NCI-H1092 (cell line): Measurements from ENCODE around the gene ZFYVE9.
A peak's percentile ranks its signal among the peaks of the same experiment; 100 is the strongest.
"Not testable (repeated sequence)": the region's sequence is repeated elsewhere in the genome, so short reads cannot be mapped to it uniquely, and the experiment has no call there.

Experiments used
- DNase-seq: peaks from one replicate; lab custom pipeline; 2025; lab: John Stamatoyannopoulos, UW

ZFYVE9 gene, protein sequence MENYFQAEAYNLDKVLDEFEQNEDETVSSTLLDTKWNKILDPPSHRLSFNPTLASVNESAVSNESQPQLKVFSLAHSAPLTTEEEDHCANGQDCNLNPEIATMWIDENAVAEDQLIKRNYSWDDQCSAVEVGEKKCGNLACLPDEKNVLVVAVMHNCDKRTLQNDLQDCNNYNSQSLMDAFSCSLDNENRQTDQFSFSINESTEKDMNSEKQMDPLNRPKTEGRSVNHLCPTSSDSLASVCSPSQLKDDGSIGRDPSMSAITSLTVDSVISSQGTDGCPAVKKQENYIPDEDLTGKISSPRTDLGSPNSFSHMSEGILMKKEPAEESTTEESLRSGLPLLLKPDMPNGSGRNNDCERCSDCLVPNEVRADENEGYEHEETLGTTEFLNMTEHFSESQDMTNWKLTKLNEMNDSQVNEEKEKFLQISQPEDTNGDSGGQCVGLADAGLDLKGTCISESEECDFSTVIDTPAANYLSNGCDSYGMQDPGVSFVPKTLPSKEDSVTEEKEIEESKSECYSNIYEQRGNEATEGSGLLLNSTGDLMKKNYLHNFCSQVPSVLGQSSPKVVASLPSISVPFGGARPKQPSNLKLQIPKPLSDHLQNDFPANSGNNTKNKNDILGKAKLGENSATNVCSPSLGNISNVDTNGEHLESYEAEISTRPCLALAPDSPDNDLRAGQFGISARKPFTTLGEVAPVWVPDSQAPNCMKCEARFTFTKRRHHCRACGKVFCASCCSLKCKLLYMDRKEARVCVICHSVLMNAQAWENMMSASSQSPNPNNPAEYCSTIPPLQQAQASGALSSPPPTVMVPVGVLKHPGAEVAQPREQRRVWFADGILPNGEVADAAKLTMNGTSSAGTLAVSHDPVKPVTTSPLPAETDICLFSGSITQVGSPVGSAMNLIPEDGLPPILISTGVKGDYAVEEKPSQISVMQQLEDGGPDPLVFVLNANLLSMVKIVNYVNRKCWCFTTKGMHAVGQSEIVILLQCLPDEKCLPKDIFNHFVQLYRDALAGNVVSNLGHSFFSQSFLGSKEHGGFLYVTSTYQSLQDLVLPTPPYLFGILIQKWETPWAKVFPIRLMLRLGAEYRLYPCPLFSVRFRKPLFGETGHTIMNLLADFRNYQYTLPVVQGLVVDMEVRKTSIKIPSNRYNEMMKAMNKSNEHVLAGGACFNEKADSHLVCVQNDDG (N-terminal part only)

DNA sequence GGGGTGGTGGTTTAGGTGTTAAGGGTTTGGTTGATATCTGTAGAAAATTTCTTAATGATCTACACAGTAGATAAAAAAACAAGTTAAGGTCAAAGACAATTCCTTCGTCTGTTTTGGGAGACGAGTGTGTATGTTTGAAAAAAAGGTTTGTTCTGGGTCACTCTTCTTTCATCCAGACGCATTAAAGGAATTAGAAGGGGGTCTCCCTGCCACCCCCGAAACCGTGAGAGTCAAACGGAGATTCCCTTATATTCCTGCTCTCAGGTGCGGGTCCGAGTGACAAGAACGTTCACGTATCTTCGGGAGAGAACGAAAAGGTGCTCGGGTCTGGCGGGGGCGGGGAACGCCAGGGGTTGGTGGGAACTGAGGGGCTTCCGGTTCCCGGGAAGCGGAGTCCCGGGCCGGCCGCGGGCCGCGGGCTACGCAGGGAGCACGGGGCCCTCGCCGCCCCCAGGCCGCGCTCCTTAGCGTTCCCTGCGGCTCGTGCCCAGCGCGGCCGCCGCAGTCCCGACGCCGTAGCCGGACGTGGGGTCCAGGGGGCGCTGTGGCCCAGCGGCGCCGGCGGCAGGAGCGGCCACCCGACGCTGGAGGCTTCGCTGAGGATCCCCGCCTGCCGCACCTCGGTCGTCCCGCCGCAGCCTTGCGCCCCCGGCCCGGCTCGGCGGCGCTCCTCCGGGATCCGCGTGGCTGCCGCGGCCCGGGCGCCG is at the start of gene ZFYVE9:
Gene ZFYVE9 (plus strand): TSS at position 577 of the 707 bp plus-strand sequence. CDS start 91,118 bp downstream, outside the sequence.
- DNase-seq = peak; percentile 42

DNA sequence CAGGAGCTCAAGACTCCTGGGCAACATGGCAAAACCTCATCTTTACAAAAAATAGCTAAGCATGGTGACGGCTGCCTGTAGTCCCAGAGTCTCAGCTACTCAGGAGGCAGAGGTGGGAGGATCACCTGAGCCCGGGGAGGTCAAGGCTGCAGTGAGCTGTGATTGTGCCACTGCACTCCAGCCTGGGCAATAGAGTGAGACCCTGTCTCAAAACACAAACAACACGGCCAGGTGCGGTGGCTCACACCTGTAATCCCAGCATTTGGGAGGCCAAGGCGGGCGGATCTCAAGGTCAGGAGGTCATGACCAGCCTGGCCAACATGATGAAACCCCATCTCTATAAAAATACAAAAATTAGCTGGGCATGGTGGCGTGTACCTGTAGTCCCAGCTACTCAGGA is 47.6 kb upstream of the ZFYVE9 start:
- DNase-seq = not testable (repeated sequence)

DNA sequence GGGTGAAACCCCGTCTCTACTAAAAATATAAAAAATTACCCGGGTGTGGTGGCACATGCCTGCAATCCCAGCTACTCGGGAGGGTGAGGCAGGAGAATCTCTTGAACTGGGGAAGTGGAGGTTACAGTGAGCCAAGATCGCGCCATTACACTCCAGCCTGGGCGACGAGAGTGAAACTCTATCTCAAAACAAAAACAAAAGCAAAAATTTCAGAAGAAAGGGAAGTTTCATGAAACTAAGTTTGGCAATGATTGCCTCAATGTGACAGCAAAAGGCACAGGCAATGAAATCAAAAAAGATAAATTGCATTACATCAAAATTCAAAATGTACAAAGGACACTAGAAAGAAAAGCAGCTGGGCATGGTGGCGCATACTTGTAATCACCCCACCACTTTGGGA is 45.7 kb upstream of the ZFYVE9 start:
- no peak for DNase-seq

DNA sequence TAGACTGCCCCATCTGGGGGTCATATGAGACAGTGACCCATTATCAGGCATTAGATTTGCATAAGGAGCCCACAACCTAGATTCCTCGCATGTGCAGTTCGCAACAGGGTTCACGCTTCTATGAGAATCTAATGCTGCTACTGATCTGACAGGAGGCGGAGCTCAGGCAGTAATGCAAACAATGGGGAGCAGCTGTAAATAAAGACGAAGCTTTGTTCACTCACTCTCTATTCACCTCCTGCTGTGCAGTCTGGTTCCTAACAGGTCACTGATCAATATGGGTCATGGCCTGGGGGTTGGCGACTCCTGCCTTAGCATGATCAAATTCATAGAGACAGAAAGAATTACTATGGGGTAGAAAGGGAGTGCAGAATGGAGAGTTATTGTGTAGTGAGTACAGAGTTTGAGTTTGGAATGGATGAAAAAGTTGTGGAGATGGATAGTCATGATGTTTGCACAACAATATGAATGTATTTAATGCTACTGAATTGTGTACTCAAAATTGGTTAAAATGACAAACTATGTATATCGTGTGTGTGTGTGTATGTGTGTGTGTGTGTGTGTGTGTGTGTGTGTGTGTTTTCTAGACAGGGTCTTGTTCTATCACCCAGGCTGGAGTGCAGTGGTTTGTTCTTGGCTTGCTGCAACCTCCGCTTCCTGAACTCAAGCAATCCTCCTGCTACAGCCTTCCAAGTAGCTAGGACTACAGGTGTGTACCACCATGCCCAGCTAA is 43.6 kb upstream of the ZFYVE9 start:
- DNase-seq = no peak

DNA sequence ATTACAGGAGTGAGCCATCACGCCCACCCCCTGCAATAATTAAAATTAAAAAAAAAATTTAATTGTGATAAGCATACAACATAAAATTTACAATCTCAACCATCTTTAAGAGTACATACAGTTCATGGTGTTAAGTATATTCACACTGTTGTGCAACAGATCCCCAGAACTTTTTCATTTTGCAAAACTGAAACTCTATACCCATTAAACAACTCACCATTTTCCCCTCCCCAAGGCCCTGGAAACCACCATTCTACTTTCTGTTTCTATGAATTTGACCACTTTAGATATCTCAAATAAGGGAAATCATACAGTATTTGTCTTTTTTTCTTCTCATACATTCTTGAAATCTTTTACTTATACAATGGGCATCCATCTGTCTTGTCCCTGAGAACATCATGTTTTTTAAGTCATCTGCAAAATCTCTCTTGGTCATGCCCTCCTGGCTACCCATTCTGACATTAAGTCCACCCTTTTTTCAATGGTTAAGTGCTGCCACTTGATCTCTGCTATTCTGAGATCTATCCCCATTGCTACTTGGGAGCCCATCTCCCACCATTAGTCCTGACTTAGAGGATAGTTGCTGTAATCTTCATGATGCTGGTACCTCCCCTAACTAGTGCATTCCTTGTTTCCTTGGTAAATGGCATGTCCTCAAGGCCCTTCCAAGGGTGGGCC is 39.4 kb upstream of the ZFYVE9 start:
- DNase-seq = no peak

DNA sequence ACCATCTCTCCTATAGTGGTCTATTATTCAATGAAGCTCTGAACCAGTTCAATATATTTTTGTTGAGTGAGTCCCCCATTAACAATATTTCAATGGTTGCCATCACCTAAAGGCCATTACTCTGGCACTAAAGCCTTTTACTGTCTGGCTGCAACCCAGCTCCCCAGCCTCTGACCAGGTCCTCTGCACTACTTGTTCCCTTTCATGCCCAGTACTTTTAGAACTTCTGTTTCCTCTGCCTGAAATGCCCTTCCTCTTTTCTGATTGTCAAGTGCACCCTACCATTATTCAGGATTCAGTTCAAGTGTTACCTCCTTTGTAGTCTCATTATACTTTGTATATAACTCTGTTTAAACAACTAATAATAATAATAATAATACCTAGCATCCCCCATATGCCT is 30.4 kb upstream of the ZFYVE9 start:
- DNase-seq = no peak

DNA sequence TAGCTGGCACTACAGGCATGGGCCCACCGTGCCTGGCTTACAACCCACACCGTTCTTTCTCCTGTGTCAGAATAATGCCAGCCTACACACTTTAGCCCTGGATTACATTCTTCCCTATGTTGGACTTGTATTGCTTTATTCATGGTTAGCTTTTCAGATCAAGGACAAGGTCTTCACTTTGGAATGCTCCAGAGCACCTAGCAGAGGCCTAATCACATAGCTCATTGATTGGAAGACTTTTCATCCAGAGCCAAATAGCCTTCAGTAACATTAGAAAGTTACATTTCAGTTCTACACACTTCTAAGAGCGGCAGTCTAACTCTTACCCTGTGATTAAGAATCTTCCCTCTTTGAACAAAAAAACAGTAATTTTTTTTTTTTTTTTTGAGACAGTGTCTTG is 29.4 kb upstream of the ZFYVE9 start:
- no peak for DNase-seq

DNA sequence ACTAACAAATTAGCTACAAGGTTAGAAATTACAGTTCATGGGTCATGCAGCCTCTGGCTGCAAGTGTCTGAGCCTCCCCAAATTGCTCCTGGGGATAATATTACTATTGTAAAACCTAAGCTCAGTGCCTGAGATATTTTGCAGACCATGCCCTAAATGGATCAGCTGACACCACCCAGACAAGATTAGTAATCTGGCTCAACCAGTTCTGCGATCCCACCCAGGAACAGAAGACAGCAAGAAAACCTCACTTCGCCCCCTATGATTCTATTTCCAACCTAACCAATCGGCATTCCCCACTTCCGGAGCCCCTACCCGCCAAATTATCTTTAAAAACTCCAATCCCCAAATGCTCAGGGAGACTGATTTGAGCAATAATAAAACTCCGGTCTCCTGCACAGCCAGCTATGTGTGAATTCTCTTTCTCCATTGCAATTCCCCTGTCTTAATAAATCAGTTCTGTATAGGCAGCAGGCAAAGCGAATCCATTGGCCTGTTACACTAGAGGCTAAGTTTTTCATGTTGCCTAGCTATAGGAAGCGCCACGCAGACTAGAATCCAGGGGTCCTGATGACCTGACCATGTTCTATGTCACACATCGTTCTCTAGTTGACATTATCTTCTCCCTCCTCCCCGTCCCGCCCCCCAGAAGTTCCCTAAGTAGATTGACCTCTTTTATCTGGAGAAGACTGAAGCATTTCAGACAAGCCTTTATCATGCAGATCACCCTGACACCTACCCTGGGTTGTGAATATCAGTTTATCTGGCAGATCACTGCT is 22.4 kb upstream of the ZFYVE9 start:
- no peak for DNase-seq

DNA sequence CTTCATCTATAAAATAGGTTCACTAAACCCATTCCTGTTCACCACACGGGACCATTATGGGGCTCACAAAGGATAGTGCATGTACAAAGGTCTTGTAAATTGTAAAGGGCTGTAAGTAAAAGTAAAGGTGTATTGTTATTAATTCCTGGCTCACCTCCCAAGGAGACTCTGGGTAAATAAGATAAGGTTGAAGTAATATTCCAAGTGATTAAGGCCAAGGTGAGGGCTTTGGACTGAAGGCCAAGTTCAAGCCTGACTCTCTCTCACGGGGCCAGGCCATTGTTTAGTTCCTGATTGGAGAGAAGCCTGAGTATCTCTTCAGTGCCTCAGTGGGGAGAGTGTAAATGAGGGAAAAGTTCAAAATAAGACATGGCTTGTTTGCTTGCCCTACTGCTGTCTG is 19.5 kb upstream of the ZFYVE9 start:
- no peak for DNase-seq

DNA sequence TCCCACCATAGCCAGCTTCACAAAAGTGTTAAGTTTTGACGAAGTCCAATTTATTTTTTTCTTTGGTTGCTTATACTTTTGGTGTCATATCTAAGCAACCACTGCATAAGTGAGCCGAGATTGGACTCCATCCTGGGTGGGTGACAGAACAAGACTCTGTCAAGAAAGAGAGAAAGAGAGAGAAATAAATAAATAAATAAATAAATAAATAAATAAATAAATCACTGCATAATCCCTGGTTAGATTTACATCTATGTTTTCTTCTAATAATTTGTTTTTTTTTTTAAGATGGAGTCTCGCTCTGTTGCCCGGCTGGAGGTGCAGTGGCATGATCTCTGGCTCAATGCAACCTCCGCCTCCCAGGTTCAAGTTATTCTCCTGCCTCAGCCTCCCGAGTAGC is 18.3 kb upstream of the ZFYVE9 start:
- DNase-seq = no peak

DNA sequence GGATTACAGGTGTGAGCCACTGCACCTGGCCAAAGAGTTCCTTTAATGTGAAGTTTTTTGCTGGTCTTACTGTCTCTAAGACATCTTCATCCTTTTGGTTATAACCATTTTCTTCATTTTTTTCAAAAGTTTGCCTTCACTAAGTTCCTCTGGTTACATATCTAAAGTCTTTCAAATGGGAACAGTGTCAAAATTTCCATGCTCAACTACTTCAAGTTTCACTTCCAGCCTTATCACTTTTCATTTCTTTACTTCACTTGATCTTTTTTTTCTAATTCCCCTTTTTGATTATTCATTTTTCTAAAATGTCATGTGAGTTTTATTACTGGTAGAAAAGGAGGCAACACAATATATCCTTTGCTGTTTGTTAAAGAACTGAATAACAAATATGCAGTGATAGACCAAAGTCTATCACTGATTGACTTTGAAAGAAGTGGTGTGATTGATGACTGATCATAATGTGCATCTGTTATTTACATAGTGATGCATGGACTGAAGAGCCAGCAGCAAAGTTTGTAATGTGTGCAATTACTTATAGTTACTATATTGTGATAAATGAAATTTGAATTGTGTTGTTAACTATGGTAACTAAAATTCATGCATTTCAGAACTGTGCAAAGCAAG is 16.0 kb upstream of the ZFYVE9 start:
- no peak for DNase-seq

DNA sequence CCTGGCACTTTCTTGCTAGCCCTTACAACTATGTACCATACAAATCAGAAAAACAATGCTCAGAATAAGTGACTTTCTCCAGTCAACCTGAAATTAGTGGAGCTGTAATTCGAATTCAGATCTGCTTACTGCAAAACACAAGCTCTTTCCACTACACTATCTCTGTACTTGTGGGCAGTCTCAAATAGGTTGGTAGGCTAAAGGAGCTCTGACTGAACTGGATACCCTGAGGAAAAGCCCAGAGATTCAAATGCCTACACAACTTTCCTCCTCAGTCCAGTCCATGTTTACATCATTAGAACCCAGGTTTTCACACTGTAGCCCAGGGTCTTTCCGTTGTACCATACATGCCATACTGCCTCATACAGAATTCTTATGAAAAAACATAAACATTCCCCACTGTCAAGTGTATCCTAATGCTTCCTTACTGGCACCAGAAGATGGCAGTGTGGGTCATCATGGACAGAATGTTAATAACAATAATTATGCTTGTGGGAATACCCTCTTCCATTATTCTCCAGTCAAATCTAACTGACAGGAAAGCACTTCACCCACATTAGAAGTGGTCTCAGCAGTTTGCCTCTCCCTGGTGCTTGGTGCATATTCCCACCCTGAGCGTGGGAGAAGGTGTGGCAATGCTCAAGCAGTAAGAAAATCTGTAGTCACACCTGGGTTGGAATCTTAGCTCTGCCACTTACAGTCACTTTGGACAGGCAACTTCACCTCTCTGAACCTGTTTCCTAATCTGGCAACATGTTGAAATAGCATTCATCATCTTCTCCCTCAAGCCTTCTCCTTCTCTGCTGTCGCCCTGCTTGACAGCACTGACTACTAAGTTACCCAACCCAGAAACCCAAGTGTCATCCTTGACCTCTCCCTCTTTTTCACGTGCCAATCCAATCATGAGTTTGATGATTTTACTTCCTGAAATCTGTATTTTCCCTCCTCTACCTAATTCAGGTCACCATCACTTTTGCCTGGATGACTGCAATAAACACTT is 14.4 kb upstream of the ZFYVE9 start:
- no peak for DNase-seq

DNA sequence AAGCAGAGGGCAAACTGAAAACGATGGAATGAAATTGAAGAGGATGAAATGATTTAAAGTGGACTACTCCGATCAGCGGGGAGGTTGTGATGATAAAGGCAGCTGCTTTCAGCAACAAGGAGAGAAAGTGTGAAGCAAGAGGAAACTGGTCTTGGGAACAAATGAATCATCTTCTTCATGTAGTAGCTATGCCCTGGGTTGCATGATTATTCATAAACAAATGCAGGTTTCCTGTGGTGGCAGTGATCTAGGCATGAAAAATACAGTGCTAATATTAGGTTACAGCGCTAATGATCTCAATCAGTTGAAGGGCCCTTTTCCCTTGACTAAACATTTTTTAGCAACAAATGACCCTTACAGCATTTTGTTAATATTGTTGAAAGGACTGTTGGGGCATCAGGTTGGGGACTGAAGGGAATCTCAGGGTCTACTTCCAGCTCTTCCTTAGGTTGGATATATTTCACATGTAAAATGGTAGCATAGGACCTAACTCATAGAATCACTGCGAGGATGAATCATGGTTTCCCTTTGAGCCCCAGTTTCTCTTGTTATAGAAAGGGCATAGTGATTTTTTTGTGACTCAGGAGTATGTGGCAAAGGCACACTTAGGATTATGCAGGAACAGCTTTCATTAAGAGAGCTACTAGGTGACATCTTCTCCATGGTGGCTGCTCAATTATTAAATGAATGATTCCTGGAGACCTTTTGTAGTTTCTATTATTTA is 1.9 kb upstream of the ZFYVE9 start:
- DNase-seq = no peak

DNA sequence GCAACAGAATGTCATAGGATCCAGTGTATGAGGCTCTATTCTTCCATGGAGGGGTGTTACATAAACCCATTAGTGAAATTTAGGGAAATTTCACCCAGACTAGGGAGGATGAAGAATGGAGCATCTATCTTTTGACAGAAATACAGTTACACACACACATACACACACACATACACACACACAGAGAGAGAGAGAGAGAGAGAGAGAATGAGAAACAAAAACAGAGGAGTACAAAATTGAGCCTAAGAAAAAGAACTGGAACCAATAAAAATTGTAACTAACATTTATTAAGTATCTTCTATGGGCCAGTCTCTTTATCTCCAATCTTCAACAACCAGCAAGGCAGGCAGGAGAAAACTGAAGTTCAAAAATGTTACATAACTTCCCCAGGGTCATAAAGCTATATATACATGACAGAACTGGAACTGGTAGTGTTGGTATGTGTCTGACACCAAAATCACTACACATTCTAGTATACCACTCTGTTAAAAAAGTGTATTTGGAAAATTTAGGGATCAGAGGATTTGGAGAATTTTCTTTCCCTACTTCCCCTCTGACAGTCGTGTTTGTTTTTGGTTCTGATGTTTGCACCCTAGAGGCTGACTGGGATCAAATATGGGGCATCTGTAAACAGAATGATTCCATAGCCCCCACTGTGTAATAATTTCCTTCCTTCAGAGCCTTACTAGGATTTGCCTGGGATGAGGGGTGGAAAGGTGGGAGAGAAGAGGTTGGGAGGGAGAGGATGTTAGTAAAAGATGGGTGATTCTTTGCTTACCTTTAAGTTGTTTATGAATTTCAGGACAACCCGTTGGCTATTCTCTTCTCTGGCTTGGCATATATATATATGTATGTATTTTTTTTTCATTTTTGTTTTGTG is 1.0 kb upstream of the ZFYVE9 start:
- DNase-seq = no peak

DNA sequence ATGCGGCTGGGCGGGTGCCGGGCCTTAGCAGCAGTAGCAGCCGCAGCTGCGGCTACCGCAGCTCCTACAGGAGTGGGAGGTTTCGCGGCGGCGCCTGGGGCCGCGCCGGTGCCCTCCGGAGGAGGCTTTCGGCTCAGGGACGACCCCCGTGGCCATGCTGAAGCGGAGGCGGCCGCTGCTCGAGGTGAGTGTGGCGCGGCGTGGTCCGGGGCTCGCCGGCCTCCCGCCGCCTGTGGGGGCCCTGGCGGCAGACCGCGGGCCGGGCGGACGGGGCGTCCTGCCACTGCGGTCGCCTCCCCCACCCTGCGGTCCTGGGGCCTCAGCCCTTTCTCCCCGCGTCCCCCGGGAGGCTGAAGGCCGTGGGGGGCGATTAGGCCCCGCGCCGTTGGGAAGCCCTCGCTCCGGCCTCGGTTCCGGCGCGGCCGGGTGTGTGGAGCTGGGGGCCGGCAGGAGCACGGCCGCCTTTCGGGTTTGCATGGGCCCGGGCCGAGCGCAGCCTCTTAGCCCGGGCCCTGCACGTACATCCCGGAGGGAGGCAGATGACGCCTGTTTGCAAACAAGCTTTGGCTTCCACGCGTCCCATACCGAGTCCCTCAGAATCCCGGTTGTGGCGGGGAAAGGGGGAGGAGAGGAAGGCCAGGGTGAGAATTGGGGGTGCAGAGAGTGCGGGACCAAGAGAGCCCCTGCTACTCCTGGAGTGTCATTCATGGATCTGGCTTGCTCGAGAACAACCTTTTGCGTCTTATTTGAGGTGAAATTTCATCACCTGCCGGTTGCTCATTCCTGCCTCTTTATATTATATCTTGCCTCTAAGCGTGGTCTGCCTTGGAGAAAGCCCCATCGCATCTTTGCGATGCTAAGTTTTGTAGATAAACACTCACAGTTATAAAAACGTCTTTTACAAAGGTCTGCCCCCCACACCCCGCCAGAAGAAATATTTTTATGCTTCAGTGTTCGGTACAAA is 613 bp downstream of the ZFYVE9 start:
- peak; percentile 17 for DNase-seq
